RWPE2 (cell line): ENCODE measurements around the gene TAPBPL.

Experiments used
- ATAC-seq: fragments of 200-7000 bp; cut with Tn5 transposase; 3 replicates; pipeline ENCODE4 v1.9.1; 2021; ENCODE audit warnings: low read depth
- DNase-seq: peaks from one replicate; pipeline ENCODE4 v3.0.0-alpha.2; 2020; ENCODE audit warnings: low spot score
- H3K27ac ChIP-seq: fragments of 450-650 bp; 2 replicates; pipeline ENCODE4 v1.5.1; 2017; ENCODE audit warnings: mild to moderate bottlenecking; ENCODE audit not compliant: poor library complexity, severe bottlenecking
- H3K27me3 ChIP-seq: fragments of 250-450 bp; sonication (Bioruptor Pico); 2 replicates; pipeline ENCODE4 v1.5.1; 2021; ENCODE audit warnings: mild to moderate bottlenecking, moderate library complexity; ENCODE audit not compliant: insufficient read depth, poor library complexity, severe bottlenecking
- H3K36me3 ChIP-seq: fragments of 250-450 bp; sonication (Bioruptor Pico); 2 replicates; pipeline ENCODE4 v1.5.1; 2020; ENCODE audit warnings: low read depth, mild to moderate bottlenecking, moderate library complexity
- H3K4me1 ChIP-seq: fragments of 250-450 bp; sonication (Bioruptor Pico); 2 replicates; pipeline ENCODE4 v1.5.1; 2021; ENCODE audit warnings: mild to moderate bottlenecking, moderate library complexity; ENCODE audit not compliant: insufficient read depth, poor library complexity, severe bottlenecking
- H3K4me3 ChIP-seq: fragments of 250-450 bp; sonication (Bioruptor Pico); 2 replicates; pipeline ENCODE4 v1.5.1; 2021; ENCODE audit warnings: mild to moderate bottlenecking, moderate library complexity; ENCODE audit not compliant: severe bottlenecking
- H3K9me3 ChIP-seq: fragments of 250-450 bp; sonication (Bioruptor Pico); 2 replicates; pipeline ENCODE4 v1.5.1; 2021; ENCODE audit warnings: mild to moderate bottlenecking, moderate library complexity; ENCODE audit not compliant: severe bottlenecking
- CTCF ChIP-seq: fragments of 450-650 bp; IDR thresholded peaks from one replicate; pipeline ENCODE4 v1.5.1; 2017; ENCODE audit warnings: mild to moderate bottlenecking, moderate library complexity; ENCODE audit not compliant: poor library complexity, severe bottlenecking

Gene TAPBPL

GRCh38 chr12:6444031-6444430, 7.8 kb upstream of the TAPBPL start:
- Histone ChIP-seq H3K4me3 (no peak overlapping the region), H3K9me3 (no peaks in the 10 kb centered on the region), H3K36me3 (no peaks in the 10 kb centered on the region), H3K4me1 (no peaks in the 10 kb centered on the region), H3K27me3 (no peaks in the 10 kb centered on the region), H3K27ac (no peak overlapping the region)
- ATAC-seq (no peak), DNase-seq (no peak)
- no peak for TF ChIP-seq CTCF

DNA sequence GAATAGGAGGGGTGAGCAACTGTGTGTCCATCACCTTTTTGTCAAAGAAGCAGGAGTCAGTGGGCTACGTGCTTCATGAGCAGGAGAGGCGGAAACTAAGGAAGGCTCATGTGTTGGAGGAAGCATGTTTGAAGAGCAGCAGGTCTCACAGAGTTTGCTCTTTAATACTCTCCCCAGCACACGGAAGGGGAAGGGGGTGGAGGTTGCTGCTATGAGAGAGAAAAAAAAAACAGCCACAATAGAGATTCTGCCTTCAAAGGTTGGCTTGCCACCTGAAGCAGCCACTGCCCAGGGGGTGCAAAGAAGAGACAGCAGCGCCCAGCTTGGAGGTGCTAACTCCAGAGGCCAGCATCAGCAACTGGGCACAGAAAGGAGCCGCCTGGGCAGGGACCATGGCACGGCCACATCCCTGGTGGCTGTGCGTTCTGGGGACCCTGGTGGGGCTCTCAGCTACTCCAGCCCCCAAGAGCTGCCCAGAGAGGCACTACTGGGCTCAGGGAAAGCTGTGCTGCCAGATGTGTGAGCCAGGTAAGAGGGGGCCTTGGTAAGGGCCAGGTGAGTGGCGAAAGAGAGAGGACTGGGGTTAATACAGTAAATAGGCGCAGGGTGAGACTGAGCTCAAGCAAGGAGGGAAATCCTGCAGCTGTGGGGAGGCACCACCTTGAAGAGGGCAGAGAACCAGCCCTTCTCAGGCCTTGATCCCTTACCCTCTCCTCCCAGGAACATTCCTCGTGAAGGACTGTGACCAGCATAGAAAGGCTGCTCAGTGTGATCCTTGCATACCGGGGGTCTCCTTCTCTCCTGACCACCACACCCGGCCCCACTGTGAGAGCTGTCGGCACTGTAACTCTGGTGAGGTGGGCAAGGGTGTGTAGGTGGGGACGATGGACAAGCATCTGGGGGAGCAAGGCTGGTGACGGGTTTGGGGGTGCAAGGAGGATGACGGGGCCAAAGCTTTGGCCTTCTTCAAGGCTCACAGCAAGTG, 6.8 kb upstream of the TAPBPL start, which contains the start of gene CD27:
Gene CD27 (plus strand): TSS at position 252 of the 985 bp plus-strand sequence. CDS start 141 bp downstream, at position 393.
- ATAC-seq: no peak
- Histone ChIP-seq H3K27me3 (no peaks in the 10 kb centered on the region), H3K4me3 (no peak within 1 kb of the TSS), H3K4me1 (no peaks in the 10 kb centered on the region), H3K9me3 (no peaks in the 10 kb centered on the region), H3K27ac (no peak within 1 kb of the TSS), H3K36me3 (no peaks in the 10 kb centered on the region)
- no peak for TF ChIP-seq CTCF
- DNase-seq: no peak

- no peaks in the 10 kb centered on the region for H3K27me3 ChIP-seq
- H3K4me1 ChIP-seq: peaks cover 4% of the 10 kb centered on the region
- H3K27ac ChIP-seq: peak overlapping the region; percentile 68
- no peaks in the 10 kb centered on the region for H3K36me3 ChIP-seq
- DNase-seq (peak; percentile 23), ATAC-seq (no peak)
- H3K9me3 ChIP-seq: no peaks in the 10 kb centered on the region
- TF ChIP-seq CTCF: no peak
- peak overlapping the region; percentile 41 for H3K4me3 ChIP-seq
Observed at GRCh38 chr12:6450091-6450868, 1.6 kb upstream of the TAPBPL start.

- H3K27ac ChIP-seq: peak overlapping the region; percentile 68
- ATAC-seq: no peak; the same call in 2 of the 3 replicates
- no peaks in the 10 kb centered on the region for H3K9me3 ChIP-seq
- no peaks in the 10 kb centered on the region for H3K27me3 ChIP-seq
- peaks cover 4% of the 10 kb centered on the region for H3K4me1 ChIP-seq
- peak; percentile 31 for DNase-seq
- TF ChIP-seq CTCF: no peak
- H3K36me3 ChIP-seq: no peaks in the 10 kb centered on the region
- H3K4me3 ChIP-seq: peak overlapping the region; percentile 41
Observed at GRCh38 chr12:6450869-6451347, 934 bp upstream of the TAPBPL start.
